GM21786 (cell line): ENCODE data around the gene IPO11.
"Not testable (repeated sequence)": the region's sequence is repeated elsewhere in the genome, so short reads cannot be mapped to it uniquely, and the experiment has no call there.

ENCODE experiments used
- ATAC-seq: cut with Tn5 transposase; IDR thresholded peaks from one replicate; pipeline ENCODE4 v1.9.1; 2021; ENCODE audit not compliant: unreplicated experiment

IPO11 gene

DNA sequence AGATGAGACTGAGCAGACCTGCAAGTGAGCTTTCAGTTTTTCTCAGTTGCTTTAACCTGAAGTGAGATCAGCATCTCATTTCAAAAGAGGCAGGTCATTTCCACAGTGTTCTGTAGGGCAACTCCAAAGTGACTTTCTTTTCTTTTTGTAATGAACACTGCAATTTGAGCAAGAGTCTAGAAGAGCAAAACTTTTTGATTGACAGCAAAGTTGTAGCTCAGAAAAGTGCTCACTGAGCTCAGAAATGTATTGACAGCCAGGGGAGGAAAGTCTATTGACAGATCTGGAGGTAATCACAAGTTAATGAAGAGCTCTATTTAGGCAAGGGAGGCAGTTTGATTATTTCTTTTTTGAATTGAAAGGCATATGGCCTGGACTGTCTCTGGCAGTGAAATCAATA, 220.7 kb downstream of the IPO11 start:
- ATAC-seq: no peak

DNA sequence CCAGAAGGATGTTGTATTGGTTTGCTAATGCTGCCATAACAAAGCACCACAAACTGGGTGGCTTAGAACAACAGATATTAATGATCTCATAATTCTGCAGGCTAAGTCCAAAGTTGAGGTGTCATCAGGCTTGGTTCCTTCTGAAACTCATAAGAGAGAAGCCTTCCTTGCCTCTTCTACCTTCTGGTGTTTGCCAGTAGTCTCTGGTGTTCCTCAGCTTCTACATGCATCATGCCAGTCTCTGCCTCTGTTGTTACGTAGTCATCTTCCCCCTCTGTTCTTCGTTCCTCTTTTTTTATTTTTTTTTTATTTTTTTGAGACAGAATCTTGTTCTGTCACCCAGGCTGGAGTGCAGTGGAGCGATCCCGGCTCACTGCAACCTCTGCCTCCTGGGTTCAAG, 227.9 kb downstream of the IPO11 start:
- ATAC-seq: no peak

DNA sequence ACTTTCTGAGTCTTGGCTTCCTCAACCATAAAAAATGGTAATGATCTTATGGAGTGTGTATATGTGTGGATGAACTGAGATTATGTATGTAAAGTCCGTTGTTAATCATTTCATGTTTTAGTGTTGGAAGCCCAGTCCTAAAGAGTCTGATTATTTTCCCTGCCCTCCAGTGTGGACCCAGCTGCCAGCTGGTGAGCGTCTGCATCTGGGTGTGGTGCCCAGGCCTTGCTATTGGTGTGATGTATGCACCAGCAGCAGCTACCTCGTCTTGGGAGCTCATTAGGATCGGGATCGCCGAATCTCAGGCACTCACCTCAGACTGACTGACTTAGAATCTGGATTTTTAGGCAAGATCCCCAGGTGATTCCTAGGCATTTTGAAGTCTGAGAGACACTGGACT, 229.9 kb downstream of the IPO11 start:
- ATAC-seq: no peak

DNA sequence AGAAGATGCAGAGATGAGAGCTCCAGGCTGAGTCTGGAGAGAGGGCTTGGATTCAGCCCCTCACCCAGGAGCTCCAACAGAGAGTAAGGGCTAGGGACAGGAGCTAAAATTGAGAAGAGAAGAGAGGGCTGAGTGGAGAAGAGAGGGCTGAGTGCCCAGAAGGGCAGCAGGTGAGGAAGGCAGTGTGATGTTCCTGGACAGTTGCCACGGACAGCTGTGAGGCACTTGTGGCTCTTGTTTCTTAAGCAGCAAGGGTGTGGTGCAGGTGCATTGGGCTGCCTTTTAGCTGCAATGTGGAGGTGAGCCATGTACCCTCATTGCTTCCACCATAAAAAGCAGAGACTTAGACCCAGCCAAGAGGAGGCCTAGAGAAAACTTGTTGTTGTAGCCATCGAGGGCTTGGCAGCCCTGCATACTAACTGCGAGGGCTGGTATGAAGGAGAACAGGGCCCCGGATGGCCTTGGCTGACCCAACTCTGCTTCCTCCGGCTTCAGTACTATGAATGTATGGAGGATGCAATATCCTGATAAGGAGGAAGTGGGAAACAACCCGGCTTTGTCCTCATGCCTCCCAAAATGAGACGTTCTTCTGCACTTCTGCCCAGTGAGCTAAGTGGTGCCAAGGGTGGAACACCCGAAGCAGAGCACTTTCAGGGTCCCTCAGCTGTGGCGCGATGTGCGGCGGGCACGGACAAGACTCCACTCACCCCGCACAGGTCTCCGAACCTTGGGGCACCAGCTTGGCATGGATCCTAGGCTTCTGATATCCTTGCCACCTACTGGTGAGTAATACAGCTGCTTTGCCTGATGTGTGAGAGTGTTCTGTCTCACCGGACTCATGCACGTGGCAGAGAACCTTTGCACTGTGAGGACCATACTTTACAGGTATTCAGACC, 231.2 kb downstream of the IPO11 start:
- ATAC-seq: no peak

DNA sequence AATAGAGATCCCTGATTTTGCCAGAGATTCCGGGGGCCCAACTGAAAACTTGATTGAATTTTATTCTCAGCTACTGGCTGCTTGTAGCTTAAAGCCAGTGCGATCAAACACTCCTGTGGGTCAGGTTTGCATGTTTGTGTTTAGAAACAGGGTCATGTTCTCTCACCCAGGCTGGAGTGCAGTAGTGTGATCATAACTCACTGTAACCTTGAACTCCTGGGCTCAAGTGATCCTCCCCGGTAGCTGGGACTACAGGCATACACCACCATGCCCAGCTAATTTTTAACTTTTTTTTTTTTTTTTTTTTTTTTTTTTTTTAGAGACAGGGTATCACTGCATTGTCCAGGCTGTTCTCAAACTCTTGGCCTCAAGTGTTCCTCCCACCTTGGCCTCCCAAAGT, 232.7 kb downstream of the IPO11 start:
- no peak for ATAC-seq

- no peak for ATAC-seq
These were observed 234.7 kb downstream of the IPO11 start for GRCh38 chr5:62647241-62647640.

DNA sequence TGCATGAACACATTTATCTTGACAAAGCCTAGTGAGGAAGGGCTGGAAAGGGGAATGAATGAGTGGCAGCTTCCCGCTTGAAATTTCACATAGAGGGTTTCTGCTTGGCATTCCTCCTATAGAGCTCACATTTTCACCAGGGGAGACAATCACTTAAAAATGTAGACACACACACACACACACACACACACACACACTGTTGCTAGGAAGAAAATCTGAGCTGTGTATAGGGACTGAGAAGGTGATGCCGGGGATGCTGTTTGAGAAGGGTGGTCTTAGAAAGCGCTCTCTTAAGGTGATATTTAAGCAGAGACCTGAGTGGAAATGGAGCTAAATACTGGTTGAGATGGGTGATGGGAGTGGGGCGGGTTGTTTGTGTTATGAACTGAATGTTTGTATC, 236.5 kb downstream of the IPO11 start:
- ATAC-seq: no peak

GRCh38 chr5:62649476-62650113, 237.0 kb downstream of the IPO11 start:
- ATAC-seq: no peak

DNA sequence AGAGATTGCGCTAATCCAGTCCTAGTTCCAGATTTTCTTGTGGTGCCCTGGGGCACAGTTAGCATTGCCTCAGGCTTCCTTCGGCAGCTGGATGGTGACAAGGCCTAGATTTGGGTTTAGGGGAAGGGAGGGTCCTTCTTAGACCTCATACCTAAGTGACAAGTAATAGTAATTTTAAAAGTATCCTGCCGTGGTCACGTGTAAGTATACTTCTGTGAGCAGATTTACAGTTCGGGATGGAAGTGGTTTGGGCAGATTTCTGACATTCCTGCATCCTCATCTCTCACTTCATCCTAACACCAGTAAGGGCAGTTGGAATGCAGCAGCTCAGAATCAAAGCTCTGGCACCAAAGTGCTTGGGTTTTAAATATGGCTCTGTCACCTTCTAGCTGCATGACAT, 237.6 kb downstream of the IPO11 start:
- ATAC-seq: no peak

DNA sequence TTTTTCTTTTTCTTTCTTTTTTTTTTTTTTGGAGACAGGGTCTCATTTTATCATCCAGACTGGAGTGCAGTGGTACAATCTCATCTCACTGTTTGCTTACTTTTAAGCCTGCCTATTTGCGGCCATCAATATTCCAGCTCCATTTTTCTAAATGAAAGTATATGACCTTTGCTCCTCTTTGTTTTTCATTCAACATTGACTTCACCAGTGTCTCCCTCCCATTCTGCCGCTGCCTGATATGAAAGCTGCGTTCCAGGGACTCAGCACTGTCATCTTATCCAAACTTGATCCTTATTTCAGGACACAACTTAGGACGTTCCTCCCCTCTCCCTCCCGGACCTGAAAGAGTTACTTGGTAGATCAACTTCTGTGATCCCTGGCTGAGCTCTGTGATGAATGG, 239.7 kb downstream of the IPO11 start:
- ATAC-seq: no peak

GRCh38 chr5:62653001-62653863, 240.7 kb downstream of the IPO11 start:
- no peak for ATAC-seq

GRCh38 chr5:62653864-62654575, 241.5 kb downstream of the IPO11 start:
- ATAC-seq: no peak

GRCh38 chr5:62657772-62658171, 245.2 kb downstream of the IPO11 start:
- ATAC-seq: not testable (repeated sequence)

- ATAC-seq: no peak
These were observed 248.6 kb downstream of the IPO11 start for GRCh38 chr5:62661126-62661525.

- no peak for ATAC-seq
These were observed 250.0 kb downstream of the IPO11 start for GRCh38 chr5:62662521-62662920.

GRCh38 chr5:62671479-62671878, 258.9 kb downstream of the IPO11 start:
- no peak for ATAC-seq

GRCh38 chr5:62676596-62676995, 264.0 kb downstream of the IPO11 start:
- ATAC-seq: not testable (repeated sequence)
